Measurements from ENCODE around the gene DIRAS1. TPM values are rescaled to one million over a fixed set of nuclear protein-coding genes. Genes with fewer than 3 reads are reported as not detected.

Gene DIRAS1
- total and polyA plus RNA-seq, 2 donors (not counting 3 experiments of a cell fraction or from before 2014, with no cell fraction given), result 0.09 to 0.17 TPM

- Histone ChIP-seq H3K9me3 (replicated peaks; ENCODE audit: control insufficient read depth, insufficient read depth, low read length) (no peaks in the 10 kb centered on the region), H3K79me2 (ENCODE audit: control insufficient read depth, insufficient read depth, low read length) (peaks cover 22% of the 10 kb centered on the region), H3K4me2 (ENCODE audit: insufficient read depth, low read length) (no peak overlapping the region), H3K9ac (replicated peaks; ENCODE audit: extremely low read depth, insufficient read depth, low read length) (no peak overlapping the region), H3K4me1 (ENCODE audit: control insufficient read depth, extremely low read depth, insufficient read depth, low read length) (no peaks in the 10 kb centered on the region), H2AFZ (ENCODE audit: low read depth, low read length) (no peak overlapping the region), H3K4me3 (replicated peaks in 1 of 3; ENCODE audit: insufficient read depth in 1 of 3, low read depth in 1 of 3, low read length in 3 of 3) (no peak overlapping the region), H4K20me1 (replicated peaks; ENCODE audit: control insufficient read depth, extremely low read depth, insufficient read depth, low read length) (no peaks in the 10 kb centered on the region), H3K9me1 (replicated peaks; ENCODE audit: control insufficient read depth, extremely low read depth, insufficient read depth, low read length) (no peaks in the 10 kb centered on the region), H3K36me3 (ENCODE audit: control insufficient read depth in 2 of 2, extremely low read depth in 1 of 2, insufficient read depth in 2 of 2, low read length in 2 of 2) (peaks cover 0 to 41% of the 10 kb centered on the region in 2 experiments), H3K27me3 (ENCODE audit: control insufficient read depth in 2 of 2, insufficient read depth in 2 of 2, low read length in 2 of 2) (no peaks in the 10 kb centered on the region), H3K27ac (ENCODE audit: insufficient read depth, low read depth, low read length) (no peak overlapping the region)
- BruUV-seq (replicated peaks), result no TSS peak
- no peak for FAIRE-seq
- intact Hi-C loops (cut with micrococcal nuclease), result no loop called here
- CTCF ChIA-PET, result no interaction called here
- DNase-seq (ENCODE audit: low read depth, low spot score), result no peak
- dilution Hi-C loops (cut with MboI; ENCODE audit: extremely low pct_ligation_motif_present, low sequenced_read_pairs), result no loop called here
- POLR2A ChIA-PET, result no interaction called here
- TF ChIP-seq JUN (IDR thresholded peaks at IDR 0.05; ENCODE audit: borderline replicate concordance, insufficient read depth, insufficient read length, low read depth) (no peak), POLR2AphosphoS5 (IDR thresholded peaks at IDR 0.05; ENCODE audit: insufficient read depth, low read depth, low read length) (no peak), GATA2 (IDR thresholded peaks at IDR 0.05; ENCODE audit: insufficient read depth, insufficient read length, low read depth, low read length) (no peak), MYC (IDR thresholded peaks at IDR 0.05; ENCODE audit: low read depth, low read length) (no peak), POLR2A (IDR thresholded peaks at IDR 0.05; ENCODE audit: low read depth, low read length) (no peak), FOS (IDR thresholded peaks at IDR 0.05; ENCODE audit: borderline replicate concordance, insufficient read depth, low read length) (no peak), CTCF (IDR thresholded peaks at IDR 0.05; ENCODE audit: extremely low read depth in 1 of 2, insufficient read depth in 1 of 2, low read depth in 1 of 2, low read length in 2 of 2) (no peak), EZH2 (IDR thresholded peaks at IDR 0.05; ENCODE audit: borderline replicate concordance, low read depth, low read length, severe bottlenecking) (no peak), MAX (IDR thresholded peaks at IDR 0.05; ENCODE audit: insufficient read depth, insufficient read length) (no peak)
Observed at GRCh38 chr19:2766594-2767372, 45.6 kb upstream of the DIRAS1 start.
